Lung (tissue), 12 donors: ENCODE data around the gene CHD6. TPM values are rescaled to one million over a fixed set of nuclear protein-coding genes. Genes with fewer than 3 reads are reported as not detected.
A peak's percentile ranks its signal among the peaks of the same experiment; 100 is the strongest.

Experiments
- ATAC-seq: fragments of 200-7000 bp; cut with Tn5 transposase; one replicate; pipeline ENCODE4 v1.9.1; 2020; ENCODE audit warnings: moderate number of reproducible peaks; ENCODE audit not compliant: insufficient read depth, low FRiP score
- DNase-seq, 3 donors: peaks; one replicate each; pipeline ENCODE4 v3.0.0-alpha.2; 2013 to 2017
- H3K27ac ChIP-seq, 2 donors: one replicate each; pipeline ENCODE4 v1.5.1; 2013; ENCODE audit warnings: mild to moderate bottlenecking in 2 of 2, moderate library complexity in 2 of 2, control low read depth in 1 of 2, inconsistent platforms in 1 of 2, low read depth in 1 of 2, low read length in 1 of 2
- H3K27me3 ChIP-seq, 3 donors: one replicate each; pipeline ENCODE4 v1.5.1; 2013; ENCODE audit warnings: low read length in 2 of 3; ENCODE audit not compliant: control insufficient read depth in 3 of 3, insufficient read depth in 3 of 3
- H3K36me3 ChIP-seq, 4 donors: one replicate each; pipeline ENCODE4 v1.5.1; 2013; ENCODE audit warnings: low read length in 4 of 4, mild to moderate bottlenecking in 1 of 4, moderate library complexity in 1 of 4; ENCODE audit not compliant: control insufficient read depth in 4 of 4, insufficient read depth in 4 of 4
- H3K4me1 ChIP-seq, 5 donors: one replicate each; pipeline ENCODE4 v1.5.1; 2013; ENCODE audit warnings: low read length in 5 of 5, mild to moderate bottlenecking in 2 of 5, moderate library complexity in 1 of 5; ENCODE audit not compliant: control insufficient read depth in 5 of 5, insufficient read depth in 5 of 5
- H3K4me3 ChIP-seq: one replicate; pipeline ENCODE4 v1.5.1; 2013; ENCODE audit warnings: mild to moderate bottlenecking, control low read depth, moderate library complexity
- H3K9ac ChIP-seq, 2 donors: one replicate each; pipeline ENCODE4 v1.5.1; 2013; ENCODE audit warnings: low read length in 2 of 2, control low read depth in 1 of 2; ENCODE audit not compliant: insufficient read depth in 1 of 2
- H3K9me3 ChIP-seq, 4 donors: one replicate each; pipeline ENCODE4 v1.5.1; 2013; ENCODE audit warnings: low read length in 3 of 4, mild to moderate bottlenecking in 1 of 4, moderate library complexity in 1 of 4; ENCODE audit not compliant: control insufficient read depth in 4 of 4, insufficient read depth in 3 of 4
- CTCF ChIP-seq: IDR thresholded peaks from 2 replicates; pipeline ENCODE4 v1.5.1; 2012; ENCODE audit warnings: mild to moderate bottlenecking; ENCODE audit errors: control extremely low read depth, extremely low read depth
- WGBS, 2 donors: extraction: QIAGEN DNeasy Blood & Tissue Kit; methylation state at CpG; one replicate each; pipeline ENCODE4 v1.1.7; 2013; 5-methylcytosine and 5-hydroxymethylcytosine counted together
- polyA plus RNA-seq, 2 donors: library from polyadenylated mRNA; stranded (reverse); fragments of 200-250 nt; gene quantifications; one replicate each; pipeline ENCODE4 v1.2.1, GENCODE V29; 2013
- total RNA-seq, 2 donors: library from RNA; depleted of rRNA in 1 of 2; stranded (reverse); fragments of >200 nt in 1 of 2; gene quantifications; one replicate each; pipeline ENCODE4 v1.2.1, GENCODE V29; 2014 to 2021
- donor health status: control.
- donor health status: control.
- donor health status: Bipolar disorder and iron deficiency.
- donor health status: healthy.
- donor health status: DM: yes; HTN: yes; CAD: no.

Gene CHD6
- total and polyA plus RNA-seq, 4 donors: 5.0 to 95.3 (median 21.0) TPM

GRCh38 chr20:41494451-41494850 is 123.7 kb downstream of the CHD6 start:
- ATAC-seq (no peak), DNase-seq (peak in 1 of 3 donors; percentile 13)
- WGBS, 2 donors: 71 to 82% methylated on average over 4 of the region's 4 CpGs
- H3K9ac ChIP-seq: no peak overlapping the region
- H3K27me3 ChIP-seq: no peaks in the 10 kb centered on the region
- H3K36me3 ChIP-seq: peaks cover 15 to 51% (median 26%) of the 10 kb centered on the region in 4 donors
- H3K4me1 ChIP-seq: peaks cover 0 to 9% (median 0%) of the 10 kb centered on the region in 5 donors
- TF ChIP-seq CTCF: no peak
- no peak overlapping the region for H3K4me3 ChIP-seq
- no peak overlapping the region for H3K27ac ChIP-seq
- H3K9me3 ChIP-seq: no peaks in the 10 kb centered on the region

- Histone ChIP-seq H3K9me3 (no peaks in the 10 kb centered on the region), H3K9ac (no peak overlapping the region), H3K27me3 (no peaks in the 10 kb centered on the region), H3K4me1 (no peaks in the 10 kb centered on the region), H3K27ac (no peak overlapping the region), H3K36me3 (peaks cover 19 to 51% (median 32%) of the 10 kb centered on the region in 4 donors), H3K4me3 (no peak overlapping the region)
- ATAC-seq: no peak
- DNase-seq: no peak
- 96 to 100% methylated on average over 1 of the region's 1 CpG for WGBS, 2 donors
- TF ChIP-seq CTCF: no peak
These were observed 134.6 kb downstream of the CHD6 start for GRCh38 chr20:41483553-41483930.

DNA sequence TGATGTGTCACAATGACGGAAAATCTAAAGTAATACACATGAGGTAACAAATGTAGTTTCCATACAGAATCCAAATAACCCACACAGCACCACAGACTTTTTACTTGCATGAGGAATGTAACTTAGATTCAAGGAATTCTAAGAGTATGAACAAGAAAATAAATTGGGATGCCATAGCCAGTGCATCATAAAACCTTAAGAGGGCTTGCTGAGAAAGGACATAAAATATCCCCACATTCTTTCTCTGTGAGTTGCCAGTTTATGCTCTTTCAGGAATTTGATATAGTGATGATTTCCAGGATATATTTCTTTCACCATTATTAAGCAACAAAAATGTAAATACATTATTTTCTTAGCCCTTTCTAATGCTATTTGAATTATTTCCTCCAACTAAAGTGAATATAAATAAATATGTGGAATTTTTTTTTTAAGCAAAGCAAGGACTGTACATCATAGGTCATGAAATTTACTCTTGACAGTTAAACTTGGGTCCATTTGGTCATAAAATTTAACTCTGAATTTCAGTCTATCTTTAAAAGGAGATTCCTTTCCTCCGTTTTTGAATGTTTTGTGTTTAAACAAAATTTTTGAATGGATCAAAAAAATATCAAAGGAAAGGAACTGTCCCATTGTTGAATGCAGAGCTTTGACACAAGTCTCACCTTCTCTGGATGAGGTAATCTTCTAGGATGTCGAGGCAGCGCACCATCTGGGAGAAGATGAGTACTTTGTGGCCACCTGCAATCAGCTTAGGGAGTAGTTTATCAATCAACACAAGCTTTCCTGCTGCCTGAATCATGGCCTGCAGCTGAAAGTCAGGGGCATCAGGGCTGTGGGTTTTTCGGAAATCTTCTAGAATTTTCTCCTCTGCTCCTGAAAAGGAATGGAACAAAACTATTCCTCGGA is 135.3 kb downstream of the CHD6 start:
- no peak for TF ChIP-seq CTCF
- peaks cover 19 to 51% (median 29%) of the 10 kb centered on the region in 4 donors for H3K36me3 ChIP-seq
- no peak for DNase-seq
- no peaks in the 10 kb centered on the region for H3K4me1 ChIP-seq
- H3K4me3 ChIP-seq: no peak overlapping the region
- WGBS, 2 donors: 87 to 91% methylated on average over 6 of the region's 6 CpGs
- no peaks in the 10 kb centered on the region for H3K27me3 ChIP-seq
- no peak overlapping the region for H3K9ac ChIP-seq
- no peaks in the 10 kb centered on the region for H3K9me3 ChIP-seq
- no peak overlapping the region for H3K27ac ChIP-seq
- no peak for ATAC-seq
